ENCODE data around the gene SLC18A3. TPM values are rescaled to one million over a fixed set of nuclear protein-coding genes. Genes with fewer than 3 reads are reported as not detected.

Gene SLC18A3
- total RNA-seq, result not detected
- 2.6 TPM for polyA plus RNA-seq (2013, experiment 1 of 2)
- polyA plus RNA-seq (2013, experiment 2 of 2), result 2.5 TPM
- long read RNA-seq, experiment 1, result 0 reads
- long read RNA-seq, experiment 2, result 0 reads
- long read RNA-seq, experiment 3, result 0 reads
- long read RNA-seq, experiment 4, result 0 reads

DNA sequence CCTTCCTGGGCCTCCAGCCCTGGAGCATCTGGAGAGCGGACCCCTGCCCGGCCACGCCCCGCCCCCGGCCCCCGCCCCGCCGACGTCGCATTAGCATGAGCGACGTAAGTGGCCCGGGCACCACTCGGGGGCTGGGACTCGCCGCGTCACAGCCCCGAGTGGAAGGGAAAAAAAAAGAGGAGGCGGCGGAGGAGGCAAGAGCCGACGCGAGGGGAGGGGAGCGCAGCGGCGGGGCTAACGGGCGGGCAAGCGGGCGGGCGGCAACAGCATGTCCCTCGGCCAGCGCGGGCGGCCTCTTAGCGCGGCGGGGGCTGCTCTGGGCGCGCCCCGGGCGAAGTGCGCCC lies at the start of gene SLC18A3:
TSS of gene SLC18A3 (plus strand) at position 197 of the 344 bp plus-strand sequence. CDS start 431 bp downstream, outside the sequence.
- peaks cover 3% of the 10 kb centered on the region for H3K36me3 Mint-ChIP-seq (ENCODE audit: low read depth)
- peaks cover 16% of the 10 kb centered on the region for H3K9me3 Mint-ChIP-seq
- Histone ChIP-seq H3K4me3 (ENCODE audit: low read length) (no peak within 1 kb of the TSS), H3K9ac (ENCODE audit: extremely low read depth, low read length, poor library complexity, severe bottlenecking) (no peak within 1 kb of the TSS), H3K27ac (ENCODE audit: low read depth, low read length) (no peak within 1 kb of the TSS), H3K9me3 (ENCODE audit: control insufficient read depth, low read length) (no peaks in the 10 kb centered on the region), H3K36me3 (ENCODE audit: control insufficient read depth, insufficient read depth, low read length) (no peaks in the 10 kb centered on the region), H3K27me3 (ENCODE audit: control insufficient read depth, insufficient read depth, low read length, poor library complexity, severe bottlenecking) (peaks cover 99% of the 10 kb centered on the region), H3K4me1 (ENCODE audit: control insufficient read depth, insufficient read depth, low read length) (no peaks in the 10 kb centered on the region)
- peak within 1 kb of the TSS; percentile 44 for H3K4me3 Mint-ChIP-seq
- H3K27ac Mint-ChIP-seq, result no peak within 1 kb of the TSS
- TF ChIP-seq, protein P1, sequence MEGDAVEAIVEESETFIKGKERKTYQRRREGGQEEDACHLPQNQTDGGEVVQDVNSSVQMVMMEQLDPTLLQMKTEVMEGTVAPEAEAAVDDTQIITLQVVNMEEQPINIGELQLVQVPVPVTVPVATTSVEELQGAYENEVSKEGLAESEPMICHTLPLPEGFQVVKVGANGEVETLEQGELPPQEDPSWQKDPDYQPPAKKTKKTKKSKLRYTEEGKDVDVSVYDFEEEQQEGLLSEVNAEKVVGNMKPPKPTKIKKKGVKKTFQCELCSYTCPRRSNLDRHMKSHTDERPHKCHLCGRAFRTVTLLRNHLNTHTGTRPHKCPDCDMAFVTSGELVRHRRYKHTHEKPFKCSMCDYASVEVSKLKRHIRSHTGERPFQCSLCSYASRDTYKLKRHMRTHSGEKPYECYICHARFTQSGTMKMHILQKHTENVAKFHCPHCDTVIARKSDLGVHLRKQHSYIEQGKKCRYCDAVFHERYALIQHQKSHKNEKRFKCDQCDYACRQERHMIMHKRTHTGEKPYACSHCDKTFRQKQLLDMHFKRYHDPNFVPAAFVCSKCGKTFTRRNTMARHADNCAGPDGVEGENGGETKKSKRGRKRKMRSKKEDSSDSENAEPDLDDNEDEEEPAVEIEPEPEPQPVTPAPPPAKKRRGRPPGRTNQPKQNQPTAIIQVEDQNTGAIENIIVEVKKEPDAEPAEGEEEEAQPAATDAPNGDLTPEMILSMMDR (conservative IDR thresholded peaks at IDR 0.05), result no peak
- WGBS, 2 experiments (ENCODE audit: insufficient coverage in 1 of 2, insufficient read length in 1 of 2), result 0 to 3% methylated on average over 5 to 43 of the region's 43 CpGs
- peaks cover 98% of the 10 kb centered on the region for H3K27me3 Mint-ChIP-seq (ENCODE audit: insufficient read depth)
- H3K4me1 Mint-ChIP-seq, result peaks cover 14% of the 10 kb centered on the region
- no peak for DNase-seq

DNA sequence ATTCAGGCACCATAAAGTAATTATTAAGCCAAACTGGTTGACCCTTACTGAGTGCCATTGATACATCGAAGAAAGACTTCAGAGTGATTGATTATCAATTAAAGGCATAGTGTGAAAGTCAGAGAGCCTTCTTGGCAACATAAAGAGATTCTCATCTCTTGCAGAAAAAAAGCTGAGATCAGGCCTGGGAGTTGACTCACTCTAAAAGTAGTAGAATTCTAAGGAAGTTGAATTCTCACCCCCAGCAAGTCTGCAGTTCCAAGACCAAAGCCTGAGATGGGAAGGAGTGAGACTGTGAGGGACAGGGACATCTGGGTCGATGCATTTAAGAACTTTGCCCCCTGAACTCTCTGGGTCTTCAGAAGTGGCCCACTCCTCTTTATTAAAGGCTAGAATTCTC lies 49.6 kb upstream of the SLC18A3 start:
- Histone ChIP-seq H3K36me3 (ENCODE audit: control insufficient read depth, insufficient read depth, low read length) (no peaks in the 10 kb centered on the region), H3K4me1 (ENCODE audit: control insufficient read depth, insufficient read depth, low read length) (no peaks in the 10 kb centered on the region), H3K9ac (ENCODE audit: extremely low read depth, low read length, poor library complexity, severe bottlenecking) (no peak overlapping the region), H3K4me3 (ENCODE audit: low read length) (no peak overlapping the region), H3K27me3 (ENCODE audit: control insufficient read depth, insufficient read depth, low read length, poor library complexity, severe bottlenecking) (peaks cover 29% of the 10 kb centered on the region), H3K9me3 (ENCODE audit: control insufficient read depth, low read length) (peaks cover 7% of the 10 kb centered on the region), H3K27ac (ENCODE audit: low read depth, low read length) (no peak overlapping the region)
- TF ChIP-seq, protein P1 (conservative IDR thresholded peaks at IDR 0.05), result no peak
- Mint-ChIP-seq H3K4me1 (no peaks in the 10 kb centered on the region), H3K27ac (no peak overlapping the region), H3K27me3 (ENCODE audit: insufficient read depth) (peaks cover 26% of the 10 kb centered on the region), H3K36me3 (ENCODE audit: low read depth) (no peaks in the 10 kb centered on the region), H3K4me3 (no peak overlapping the region), H3K9me3 (peaks cover 7% of the 10 kb centered on the region)
- DNase-seq, result no peak
- whole genome bisulfite sequencing, 2 experiments (ENCODE audit: insufficient coverage in 1 of 2, insufficient read length in 1 of 2), result 87 to 88% methylated on average over 2 of the region's 2 CpGs

DNA sequence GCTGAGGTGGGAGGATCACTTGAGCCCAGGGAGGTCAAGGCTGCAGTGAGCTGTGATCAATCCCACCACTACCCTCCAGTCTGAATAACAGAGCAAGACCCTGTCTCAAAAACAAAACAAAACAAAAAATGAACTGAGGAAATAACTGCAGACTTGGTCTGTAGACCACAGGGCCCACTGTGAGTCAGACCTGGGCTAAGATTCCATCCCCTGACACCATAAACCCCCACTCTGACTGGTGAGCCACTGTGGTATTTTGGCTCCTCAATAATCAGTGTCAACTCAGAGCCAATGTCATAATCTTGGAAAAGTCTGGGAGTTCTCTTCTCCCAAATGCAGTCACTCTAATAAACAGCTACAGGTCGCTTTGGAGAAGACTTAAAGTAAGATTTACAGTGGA lies 47.2 kb upstream of the SLC18A3 start:
- Mint-ChIP-seq H3K9me3 (peaks cover 2% of the 10 kb centered on the region), H3K36me3 (ENCODE audit: low read depth) (no peaks in the 10 kb centered on the region), H3K4me3 (no peak overlapping the region), H3K4me1 (no peaks in the 10 kb centered on the region), H3K27me3 (ENCODE audit: insufficient read depth) (peaks cover 18% of the 10 kb centered on the region), H3K27ac (no peak overlapping the region)
- no peaks in the 10 kb centered on the region for H3K4me1 ChIP-seq (ENCODE audit: control insufficient read depth, insufficient read depth, low read length)
- 86 to 100% methylated on average over 1 of the region's 1 CpG for WGBS, 2 experiments (ENCODE audit: insufficient coverage in 1 of 2, insufficient read length in 1 of 2)
- H3K4me3 ChIP-seq (ENCODE audit: low read length), result no peak overlapping the region
- H3K36me3 ChIP-seq (ENCODE audit: control insufficient read depth, insufficient read depth, low read length), result no peaks in the 10 kb centered on the region
- peaks cover 8% of the 10 kb centered on the region for H3K27me3 ChIP-seq (ENCODE audit: control insufficient read depth, insufficient read depth, low read length, poor library complexity, severe bottlenecking)
- no peak for DNase-seq
- no peaks in the 10 kb centered on the region for H3K9me3 ChIP-seq (ENCODE audit: control insufficient read depth, low read length)
- no peak overlapping the region for H3K27ac ChIP-seq (ENCODE audit: low read depth, low read length)
- TF ChIP-seq, protein P1 (conservative IDR thresholded peaks at IDR 0.05), result no peak
- H3K9ac ChIP-seq (ENCODE audit: extremely low read depth, low read length, poor library complexity, severe bottlenecking), result no peak overlapping the region

All from endodermal cell (in vitro differentiated cells).